BLaER1 (cell line): Measurements from ENCODE around the gene RDX.
A peak's percentile ranks its signal among the peaks of the same experiment; 100 is the strongest.
"Not testable (repeated sequence)": the region's sequence is repeated elsewhere in the genome, so short reads cannot be mapped to it uniquely, and the experiment has no call there.

Experiments
- H3K27ac ChIP-seq: shearing (Covaris generic); formaldehyde crosslinking; 2 replicates; pipeline ENCODE4 v1.8.1; 2022
- H3K27me3 ChIP-seq: shearing (Covaris generic); formaldehyde crosslinking; 2 replicates; pipeline ENCODE4 v1.8.1; 2022
- H3K36me3 ChIP-seq: shearing (Covaris generic); formaldehyde crosslinking; 2 replicates; pipeline ENCODE4 v1.8.1; 2022
- H3K4me1 ChIP-seq: shearing (Covaris generic); formaldehyde crosslinking; 2 replicates; pipeline ENCODE4 v1.8.1; 2022
- H3K4me2 ChIP-seq: shearing (Covaris generic); formaldehyde crosslinking; 2 replicates; pipeline ENCODE4 v1.8.1; 2022
- H3K4me3 ChIP-seq: shearing (Covaris generic); formaldehyde crosslinking; 2 replicates; pipeline ENCODE4 v1.8.1; 2022
- H3K9ac ChIP-seq: shearing (Covaris generic); formaldehyde crosslinking; 2 replicates; pipeline ENCODE4 v1.8.1; 2022
- H3K9me3 ChIP-seq: shearing (Covaris generic); formaldehyde crosslinking; 2 replicates; pipeline ENCODE4 v1.8.1; 2022
- H4K20me1 ChIP-seq: shearing (Covaris generic); formaldehyde crosslinking; 2 replicates; pipeline ENCODE4 v1.8.1; 2022
- Cebpa-rat ChIP-seq: shearing (Covaris generic); IDR thresholded peaks from 2 replicates; pipeline ENCODE4 v1.8.1; 2022

The RDX gene

DNA sequence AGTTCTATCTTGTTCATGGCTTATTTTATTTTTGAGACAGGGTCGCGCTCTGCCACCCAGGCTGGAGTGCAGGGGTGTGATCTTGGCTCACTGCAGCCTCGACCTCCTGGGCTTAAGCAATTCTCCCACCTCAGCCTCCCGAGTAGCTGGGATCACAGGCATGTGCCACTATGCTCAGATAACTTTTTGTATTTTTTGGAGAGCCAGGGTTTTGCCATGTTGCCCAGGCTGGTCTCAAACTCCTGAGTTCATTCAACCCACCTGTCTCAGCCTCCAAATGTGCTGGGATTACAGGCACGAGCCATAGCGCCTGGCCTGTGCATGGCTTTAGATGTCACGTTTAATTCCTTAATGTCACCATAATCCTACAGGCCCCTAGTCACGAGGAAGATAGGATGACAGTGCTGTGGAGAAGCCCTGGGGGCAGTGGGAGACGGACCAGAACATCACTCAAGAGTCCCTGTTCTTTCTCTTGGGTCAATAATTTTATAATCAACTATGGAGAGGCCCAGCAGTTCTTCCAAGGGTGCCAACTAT, 99.5 kb downstream of the RDX start:
- no peaks in the 10 kb centered on the region for H3K36me3 ChIP-seq
- no peak overlapping the region for H3K4me3 ChIP-seq
- peak overlapping the region; percentile 43 for H3K4me2 ChIP-seq
- peaks cover 2% of the 10 kb centered on the region; the same call in 1 of the 2 replicates for H3K9me3 ChIP-seq
- no peaks in the 10 kb centered on the region for H4K20me1 ChIP-seq
- no peaks in the 10 kb centered on the region for H3K27me3 ChIP-seq
- H3K27ac ChIP-seq = no peak overlapping the region
- H3K4me1 ChIP-seq = peaks cover 32% of the 10 kb centered on the region
- no peak for TF ChIP-seq Cebpa-rat
- H3K9ac ChIP-seq = no peak overlapping the region

DNA sequence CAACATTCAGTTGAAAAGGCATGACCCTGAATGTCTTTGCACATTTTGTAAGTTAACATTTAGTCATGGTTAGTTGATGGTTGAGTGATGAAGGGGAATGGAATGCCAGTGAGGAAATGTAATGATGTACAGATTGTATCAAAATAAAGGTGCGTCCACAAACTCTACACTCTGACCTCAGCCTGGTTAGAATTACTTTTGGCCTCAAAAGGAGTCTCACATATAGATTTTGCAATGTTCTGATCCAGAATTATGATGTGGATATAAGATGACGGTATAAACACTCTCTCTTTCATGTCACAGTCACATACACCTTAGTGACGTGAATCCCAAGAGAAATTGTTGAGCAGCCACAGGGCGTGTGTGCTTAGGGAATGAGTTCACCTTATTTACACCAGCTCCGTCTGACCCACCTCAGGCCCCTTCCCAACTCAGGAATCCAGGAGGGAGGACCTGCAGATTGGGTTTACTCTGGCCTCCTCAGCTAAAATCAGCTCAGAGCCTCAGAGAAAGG, 100.1 kb downstream of the RDX start:
- Histone ChIP-seq H3K4me2 (peak overlapping the region; percentile 43), H3K9ac (no peak overlapping the region), H4K20me1 (no peaks in the 10 kb centered on the region)

DNA sequence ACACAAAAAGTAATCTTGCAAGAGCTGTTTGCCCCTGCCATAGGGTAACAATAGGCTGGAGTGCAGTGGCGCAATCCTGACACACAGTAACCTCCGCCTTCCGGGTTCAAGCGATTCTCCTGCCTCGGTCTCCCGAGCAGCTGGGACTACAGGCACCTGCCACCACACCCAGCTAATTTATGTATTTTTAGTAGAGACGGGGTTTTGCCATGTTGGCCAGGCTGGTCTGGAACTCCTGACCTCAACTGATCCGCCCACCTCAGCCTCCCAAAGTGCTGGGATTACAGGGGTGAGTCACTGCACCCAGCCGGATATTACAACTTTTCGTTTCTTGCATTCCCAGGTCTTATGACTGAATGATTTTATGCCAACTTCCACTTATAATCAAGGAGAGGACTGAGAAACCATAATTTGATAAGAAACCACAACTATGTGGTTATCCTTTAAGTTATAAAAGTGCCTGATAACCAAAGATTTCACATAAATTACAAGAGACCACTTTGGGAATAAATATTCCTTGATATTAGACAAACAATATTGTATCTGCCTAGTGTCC, 102.1 kb downstream of the RDX start:
- not testable (repeated sequence) for H3K27ac ChIP-seq, H3K4me2 ChIP-seq, H3K4me3 ChIP-seq

More for the DNA sequence above, 100.1 kb downstream of the RDX start:
- no peaks in the 10 kb centered on the region for H3K36me3 ChIP-seq
- H3K4me1 ChIP-seq = peaks cover 31% of the 10 kb centered on the region
- H3K9me3 ChIP-seq = peaks cover 9% of the 10 kb centered on the region; the same call in 1 of the 2 replicates
- H3K27me3 ChIP-seq = no peaks in the 10 kb centered on the region
- H3K4me3 ChIP-seq = no peak overlapping the region
- no peak for TF ChIP-seq Cebpa-rat
- H3K27ac ChIP-seq = no peak overlapping the region

DNA sequence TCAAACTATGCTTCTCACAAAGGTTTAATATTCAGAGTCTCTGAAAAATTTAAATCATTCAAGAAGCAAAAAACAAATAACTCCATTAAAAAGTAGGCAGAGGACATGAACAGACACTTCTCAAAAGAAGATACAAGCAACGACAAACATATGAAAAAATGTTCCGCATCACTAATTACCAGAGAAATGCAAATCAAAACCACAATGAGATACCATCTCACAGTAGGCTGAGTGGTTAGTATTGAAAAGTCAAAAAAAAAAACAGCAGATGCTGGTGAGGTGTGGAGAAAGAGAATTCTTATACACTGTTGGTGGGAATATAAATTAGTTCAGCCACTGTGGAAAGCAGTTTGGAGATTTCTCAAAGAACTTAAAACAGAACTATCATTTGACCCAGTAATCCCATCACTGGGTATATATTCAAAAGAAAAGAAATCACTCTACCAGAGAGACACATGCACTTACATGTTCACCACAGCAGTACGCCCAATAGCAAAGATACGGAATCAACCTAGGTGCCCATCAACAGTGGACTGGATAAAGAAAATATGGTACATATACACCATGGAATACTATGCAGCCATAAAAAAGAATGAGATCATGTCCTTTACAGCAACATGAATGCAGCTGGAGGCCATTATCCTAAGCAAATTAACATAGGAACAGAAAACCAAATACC, 103.7 kb downstream of the RDX start:
- H3K4me2 ChIP-seq = peak overlapping the region; percentile 14; the same call in 1 of the 2 replicates
- not testable (repeated sequence) for H3K9ac ChIP-seq, H4K20me1 ChIP-seq, H3K4me3 ChIP-seq, H3K27ac ChIP-seq, H3K36me3 ChIP-seq, H3K27me3 ChIP-seq
- peaks cover 10% of the 10 kb centered on the region; the same call in 1 of the 2 replicates for H3K9me3 ChIP-seq
- peaks cover 30% of the 10 kb centered on the region for H3K4me1 ChIP-seq

More for the DNA sequence above, 102.1 kb downstream of the RDX start:
- H3K36me3 ChIP-seq, H3K27me3 ChIP-seq, H3K9ac ChIP-seq, H4K20me1 ChIP-seq: not testable (repeated sequence)
- Histone ChIP-seq H3K9me3 (peaks cover 10% of the 10 kb centered on the region; the same call in 1 of the 2 replicates), H3K4me1 (peaks cover 31% of the 10 kb centered on the region)

DNA sequence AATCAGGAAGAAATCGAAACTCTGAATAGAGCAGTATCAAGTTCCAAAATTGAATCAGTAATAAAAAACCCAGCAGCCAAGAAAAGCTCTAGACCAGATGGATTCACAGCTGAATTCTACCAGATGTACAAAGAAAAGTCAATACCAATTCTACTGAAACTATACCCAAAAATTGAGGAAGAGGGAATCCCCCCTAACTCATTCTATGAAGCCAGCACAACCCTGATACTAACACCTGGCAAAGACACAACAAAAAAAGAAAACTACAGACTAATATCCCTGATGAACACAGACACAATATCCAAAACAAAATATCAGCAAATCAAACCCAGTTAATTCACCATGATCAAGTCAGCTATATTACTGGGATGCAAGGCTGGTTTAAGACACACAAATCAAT, 105.5 kb downstream of the RDX start:
- Histone ChIP-seq H3K27me3 (no peaks in the 10 kb centered on the region), H4K20me1 (no peaks in the 10 kb centered on the region), H3K4me2 (no peak overlapping the region), H3K4me3 (no peak overlapping the region), H3K4me1 (peaks cover 18% of the 10 kb centered on the region), H3K36me3 (no peaks in the 10 kb centered on the region), H3K27ac (no peak overlapping the region), H3K9me3 (peaks cover 10% of the 10 kb centered on the region; the same call in 1 of the 2 replicates), H3K9ac (no peak overlapping the region)
- TF ChIP-seq Cebpa-rat = no peak

DNA sequence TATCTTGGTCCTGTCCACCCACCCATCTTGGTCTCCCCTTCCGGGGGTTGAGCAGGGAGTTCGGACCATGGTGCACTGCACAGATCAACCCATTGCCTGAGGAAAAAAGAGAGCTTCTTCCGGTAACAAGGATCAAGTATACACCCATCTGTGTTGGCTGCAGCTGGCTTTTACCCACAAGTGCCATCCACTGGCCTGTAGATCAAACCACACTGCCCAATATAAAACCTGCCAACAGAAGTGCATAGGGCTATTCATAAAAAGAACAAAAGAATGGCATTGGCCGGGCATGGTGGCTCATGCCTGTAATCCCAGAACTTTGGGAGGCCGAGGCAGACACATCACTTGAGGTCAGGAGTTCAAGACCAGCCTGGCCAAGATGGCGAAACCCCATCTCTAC, 108.7 kb downstream of the RDX start:
- Histone ChIP-seq H3K27ac (no peak overlapping the region), H3K27me3 (no peaks in the 10 kb centered on the region), H3K36me3 (no peaks in the 10 kb centered on the region), H4K20me1 (no peaks in the 10 kb centered on the region), H3K4me2 (no peak overlapping the region), H3K9me3 (peaks cover 10% of the 10 kb centered on the region; the same call in 1 of the 2 replicates), H3K4me1 (peaks cover 12% of the 10 kb centered on the region), H3K9ac (no peak overlapping the region), H3K4me3 (no peak overlapping the region)
- TF ChIP-seq Cebpa-rat = no peak

DNA sequence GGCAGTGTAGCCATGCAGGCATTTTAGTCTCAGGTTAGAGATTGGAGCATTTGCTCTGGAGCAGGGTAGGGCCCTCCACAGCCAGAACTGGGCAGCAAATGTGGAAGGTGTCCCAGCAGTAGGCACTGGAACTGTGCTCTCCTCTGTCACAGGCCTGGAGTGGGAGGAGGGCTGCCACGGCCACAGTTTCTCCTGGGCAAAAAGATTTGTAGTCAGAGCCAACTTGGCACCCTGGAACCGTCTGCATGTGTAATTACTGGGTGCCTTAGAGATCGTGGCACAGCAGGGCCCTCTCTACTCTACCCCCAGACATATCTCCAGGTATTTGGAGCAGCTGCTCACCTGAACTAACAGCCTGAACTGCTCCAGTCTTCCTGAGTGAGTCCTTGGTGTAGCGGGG, 109.5 kb downstream of the RDX start:
- Histone ChIP-seq H3K4me2 (no peak overlapping the region), H3K9me3 (peaks cover 7% of the 10 kb centered on the region; the same call in 1 of the 2 replicates), H3K27ac (no peak overlapping the region), H3K4me1 (peaks cover 6% of the 10 kb centered on the region; the same call in 1 of the 2 replicates), H3K27me3 (no peaks in the 10 kb centered on the region), H4K20me1 (no peaks in the 10 kb centered on the region), H3K36me3 (no peaks in the 10 kb centered on the region), H3K9ac (no peak overlapping the region), H3K4me3 (no peak overlapping the region)
- no peak for TF ChIP-seq Cebpa-rat

DNA sequence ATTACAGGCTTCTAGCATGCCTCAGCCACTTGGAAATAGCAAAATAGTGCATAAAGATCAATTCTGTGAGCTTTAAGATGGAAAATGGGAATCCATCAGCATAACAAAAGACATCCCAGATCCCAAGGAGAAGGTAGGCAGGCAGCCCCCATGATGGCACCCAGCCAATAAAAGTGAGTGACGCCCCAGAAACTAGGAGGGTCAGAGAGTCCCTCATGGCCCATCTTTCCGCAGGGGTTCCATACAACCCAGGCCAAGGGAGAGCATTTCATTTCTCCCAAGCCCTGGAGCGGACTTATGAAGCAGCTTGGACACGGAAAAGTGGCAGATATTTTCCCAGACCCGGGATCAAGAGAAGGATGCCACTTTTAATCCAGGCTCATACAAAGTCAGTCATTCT, 110.0 kb downstream of the RDX start:
- 0 out of 2 replicates have a peak, but pooled peaks cover 3% of the 10 kb centered on the region for H3K9me3 ChIP-seq
- no peak overlapping the region for H3K4me3 ChIP-seq
- no peak for TF ChIP-seq Cebpa-rat
- H3K4me2 ChIP-seq = no peak overlapping the region
- H3K4me1 ChIP-seq = peaks cover 6% of the 10 kb centered on the region; the same call in 1 of the 2 replicates
- no peak overlapping the region for H3K27ac ChIP-seq
- no peak overlapping the region for H3K9ac ChIP-seq
- no peaks in the 10 kb centered on the region for H3K36me3 ChIP-seq
- no peaks in the 10 kb centered on the region for H4K20me1 ChIP-seq
- no peaks in the 10 kb centered on the region for H3K27me3 ChIP-seq

DNA sequence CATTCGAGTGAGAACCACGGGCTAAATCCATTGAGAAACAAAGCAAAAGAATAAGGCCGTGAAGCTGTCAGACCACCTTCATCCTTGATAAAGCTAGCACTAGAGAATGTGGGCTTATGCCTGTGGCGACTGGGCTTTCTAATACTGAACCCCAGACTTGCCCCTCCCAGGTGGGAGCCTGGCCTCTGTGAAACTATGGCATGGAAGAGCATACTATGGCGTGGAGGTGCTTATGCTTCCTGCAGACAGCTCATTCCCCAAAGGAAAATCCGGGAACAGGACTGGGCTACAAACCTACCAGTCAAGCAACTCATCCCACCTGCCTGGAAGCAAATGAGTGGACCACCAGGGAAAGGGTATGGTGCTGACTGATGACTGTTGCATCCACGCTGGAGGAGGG, 110.8 kb downstream of the RDX start:
- peaks cover 6% of the 10 kb centered on the region; the same call in 1 of the 2 replicates for H3K4me1 ChIP-seq
- no peaks in the 10 kb centered on the region for H3K36me3 ChIP-seq
- no peak overlapping the region for H3K27ac ChIP-seq
- no peak for TF ChIP-seq Cebpa-rat
- H3K9me3 ChIP-seq = no peaks in the 10 kb centered on the region
- H3K9ac ChIP-seq = no peak overlapping the region
- no peaks in the 10 kb centered on the region for H3K27me3 ChIP-seq
- no peak overlapping the region for H3K4me3 ChIP-seq
- 0 out of 2 replicates have a peak overlapping the region, but pooled peaks have one; percentile 3 for H3K4me2 ChIP-seq
- H4K20me1 ChIP-seq = no peaks in the 10 kb centered on the region

DNA sequence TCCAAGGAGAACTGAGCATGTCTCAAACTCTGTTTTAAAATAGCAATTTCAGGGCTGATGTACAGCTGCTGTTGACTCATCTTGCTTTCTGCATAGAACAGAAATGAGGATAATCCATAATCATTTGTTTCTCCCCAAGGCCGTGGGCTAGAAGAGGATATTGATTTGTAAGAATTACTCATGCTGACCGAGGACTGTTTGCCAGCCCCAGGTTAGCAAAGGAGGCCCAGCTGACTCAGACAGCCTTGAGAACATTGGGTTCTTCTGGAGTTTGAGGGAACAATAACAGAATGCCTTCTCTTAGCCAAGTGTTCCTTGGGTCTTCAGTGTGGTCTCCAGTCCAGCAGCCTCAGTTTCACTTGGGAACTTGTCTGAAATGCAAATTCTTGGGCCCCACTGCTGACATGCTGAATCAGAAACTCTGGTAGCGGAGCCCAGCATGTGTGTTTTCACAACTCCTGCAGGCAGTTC, 111.3 kb downstream of the RDX start:
- no peak for TF ChIP-seq Cebpa-rat
- Histone ChIP-seq H3K9ac (no peak overlapping the region), H3K4me2 (no peak overlapping the region), H3K4me1 (peaks cover 6% of the 10 kb centered on the region; the same call in 1 of the 2 replicates), H3K36me3 (no peaks in the 10 kb centered on the region), H3K27me3 (no peaks in the 10 kb centered on the region), H3K27ac (no peak overlapping the region), H3K9me3 (no peaks in the 10 kb centered on the region), H4K20me1 (no peaks in the 10 kb centered on the region), H3K4me3 (no peak overlapping the region)
